Esophagus muscularis mucosa (tissue), 4 donors: ENCODE results near the gene ATP1B1. TPM values are rescaled to one million over a fixed set of nuclear protein-coding genes. Genes with fewer than 3 reads are reported as not detected.

Source experiments
- DNase-seq: peaks from one replicate; pipeline ENCODE4 v3.0.0-alpha.2; 2017; ENCODE audit errors: extremely low spot score
- H3K27ac ChIP-seq, 4 donors: fragments of 200-600 bp; sonication (generic); replicated peaks in 1 of 4; 1 replicate in 3 of 4; 2 replicates in 1 of 4; pipeline ENCODE4 v1.5.1; 2016 to 2019; ENCODE audit warnings: mild to moderate bottlenecking in 1 of 4
- H3K27me3 ChIP-seq, 4 donors: fragments of 200-600 bp; sonication (generic); one replicate each; pipeline versions ENCODE4 v1.5.1 to v1.6.0; 2016 to 2019
- H3K36me3 ChIP-seq, 4 donors: fragments of 200-600 bp; sonication (generic); one replicate each; pipeline ENCODE4 v1.5.1; 2016 to 2019
- H3K4me1 ChIP-seq, 4 donors: fragments of 200-600 bp; sonication (generic); one replicate each; pipeline ENCODE4 v1.5.1; 2016 to 2019
- H3K4me3 ChIP-seq, 4 donors: fragments of 200-600 bp; sonication (generic); 1 replicate in 2 of 4; 2 replicates in 2 of 4; pipeline ENCODE4 v1.5.1; 2016 to 2019; ENCODE audit warnings: mild to moderate bottlenecking in 4 of 4, moderate library complexity in 1 of 4
- H3K9me3 ChIP-seq, 4 donors: fragments of 200-600 bp; sonication (generic); 1 replicate in 3 of 4; 2 replicates in 1 of 4; pipeline ENCODE4 v1.5.1; 2016 to 2019
- EP300 ChIP-seq: sonication (generic); formaldehyde crosslinking; IDR thresholded peaks from one replicate; pipeline ENCODE4 v1.6.1; 2017; ENCODE audit warnings: antibody characterized with exemption
- POLR2A ChIP-seq: fragments of 450-650 bp; IDR thresholded peaks from one replicate; pipeline ENCODE4 v1.6.1; 2017; ENCODE audit warnings: antibody characterized with exemption, moderate library complexity, mild to moderate bottlenecking, low read depth
- POLR2AphosphoS5 ChIP-seq, 2 donors: sonication (generic); formaldehyde crosslinking; IDR thresholded peaks; one replicate each; pipeline ENCODE4 v1.6.1; 2017; ENCODE audit warnings: antibody characterized with exemption in 2 of 2
- WGBS: methylation state at CpG from one replicate; pipeline ENCODE4 v1.1.5; 2018; 5-methylcytosine and 5-hydroxymethylcytosine counted together
- intact Hi-C: fragments of 100-400 bp; cut with DNase I; formaldehyde crosslinking; loops from one replicate; pipeline ENCODE4 v1.15.1; 2023
- total RNA-seq, 4 donors: library from RNA; depleted of rRNA; stranded (reverse); fragments of >200 nt; gene quantifications; one replicate each; pipeline versions ENCODE4 v1.1.0 to v1.2.1, GENCODE V29; 2016
- TF ChIP-seq, protein P1 (sequence below), 3 experiments: fragments of 200-600 bp in 2 of 3; fragments of 450-650 bp in 1 of 3; sonication (generic) in 2 of 3; IDR thresholded peaks; one replicate each; pipeline ENCODE4 v1.5.1; 2017 to 2019; ENCODE audit warnings: antibody characterized with exemption in 3 of 3, mild to moderate bottlenecking in 2 of 3, moderate library complexity in 1 of 3

The ATP1B1 gene
- total RNA-seq, 4 donors from 2014 or later = 69.4 to 88.6 (median 78.3) TPM

DNA sequence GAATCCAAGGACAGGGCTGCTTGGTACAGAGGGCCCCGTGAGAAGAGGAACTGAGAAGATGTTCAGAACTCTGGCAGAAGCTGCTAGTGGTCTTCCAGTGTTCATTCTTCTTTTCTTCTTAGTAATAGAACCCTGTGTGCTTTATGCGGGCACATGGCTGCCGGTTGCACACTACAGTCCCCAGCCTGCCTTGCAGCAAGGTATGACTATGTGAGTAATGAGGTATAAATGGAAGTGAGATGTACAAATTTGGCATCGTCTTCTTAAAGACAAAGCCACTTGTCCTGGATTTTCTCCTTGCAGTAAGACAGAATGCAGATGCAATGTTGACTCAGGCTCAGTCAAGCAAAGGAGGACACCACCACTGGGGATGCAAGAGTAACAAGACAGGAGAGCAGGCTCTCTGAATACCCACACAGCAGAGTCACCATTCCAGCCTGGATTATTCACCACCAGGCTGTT lies 15.0 kb upstream of the ATP1B1 start:
- H3K27ac ChIP-seq = no peak overlapping the region
- H3K36me3 ChIP-seq = no peaks in the 10 kb centered on the region
- DNase-seq = peak; percentile 79
- H3K4me1 ChIP-seq = peaks cover 15 to 28% (median 26%) of the 10 kb centered on the region in 4 donors
- intact Hi-C loops = no loop called here
- 71% methylated on average over 4 of the region's 4 CpGs for WGBS
- no peaks in the 10 kb centered on the region for H3K27me3 ChIP-seq
- no peaks in the 10 kb centered on the region for H3K9me3 ChIP-seq
- no peak overlapping the region for H3K4me3 ChIP-seq
- no peak for TF ChIP-seq EP300
- peak in 1 of 2 donors; percentile 5 for TF ChIP-seq POLR2AphosphoS5 (IDR thresholded peaks at IDR 0.05)

DNA sequence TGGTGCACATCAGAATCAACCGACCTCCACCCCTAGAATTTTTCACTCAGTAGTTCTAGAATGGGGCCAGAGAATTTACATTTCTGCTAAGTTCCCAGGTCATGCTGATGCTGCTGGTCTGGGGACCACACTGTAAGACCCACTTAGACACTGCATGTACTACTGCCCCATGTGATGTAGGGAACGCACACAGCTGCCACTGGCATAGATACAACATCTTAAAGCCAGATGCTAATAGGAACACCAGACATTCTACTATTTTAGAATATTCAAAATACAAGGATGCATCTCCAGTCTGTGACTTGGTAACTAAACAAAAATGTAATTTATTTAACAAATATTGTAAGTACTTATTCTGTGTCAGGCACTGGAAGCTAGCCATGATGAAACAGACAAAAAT lies 14.1 kb upstream of the ATP1B1 start:
- TF ChIP-seq POLR2AphosphoS5 (IDR thresholded peaks at IDR 0.05) (no peak), POLR2A (no peak), EP300 (no peak)
- TF ChIP-seq, protein P1, sequence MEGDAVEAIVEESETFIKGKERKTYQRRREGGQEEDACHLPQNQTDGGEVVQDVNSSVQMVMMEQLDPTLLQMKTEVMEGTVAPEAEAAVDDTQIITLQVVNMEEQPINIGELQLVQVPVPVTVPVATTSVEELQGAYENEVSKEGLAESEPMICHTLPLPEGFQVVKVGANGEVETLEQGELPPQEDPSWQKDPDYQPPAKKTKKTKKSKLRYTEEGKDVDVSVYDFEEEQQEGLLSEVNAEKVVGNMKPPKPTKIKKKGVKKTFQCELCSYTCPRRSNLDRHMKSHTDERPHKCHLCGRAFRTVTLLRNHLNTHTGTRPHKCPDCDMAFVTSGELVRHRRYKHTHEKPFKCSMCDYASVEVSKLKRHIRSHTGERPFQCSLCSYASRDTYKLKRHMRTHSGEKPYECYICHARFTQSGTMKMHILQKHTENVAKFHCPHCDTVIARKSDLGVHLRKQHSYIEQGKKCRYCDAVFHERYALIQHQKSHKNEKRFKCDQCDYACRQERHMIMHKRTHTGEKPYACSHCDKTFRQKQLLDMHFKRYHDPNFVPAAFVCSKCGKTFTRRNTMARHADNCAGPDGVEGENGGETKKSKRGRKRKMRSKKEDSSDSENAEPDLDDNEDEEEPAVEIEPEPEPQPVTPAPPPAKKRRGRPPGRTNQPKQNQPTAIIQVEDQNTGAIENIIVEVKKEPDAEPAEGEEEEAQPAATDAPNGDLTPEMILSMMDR (IDR thresholded peaks at IDR 0.05) = no peak
- H3K4me3 ChIP-seq = no peak overlapping the region
- no peaks in the 10 kb centered on the region for H3K27me3 ChIP-seq
- no peaks in the 10 kb centered on the region for H3K9me3 ChIP-seq
- DNase-seq = peak; percentile 26
- peaks cover 6 to 19% (median 17%) of the 10 kb centered on the region in 4 donors for H3K4me1 ChIP-seq
- H3K36me3 ChIP-seq = no peaks in the 10 kb centered on the region
- intact Hi-C loops = no loop called here
- H3K27ac ChIP-seq = no peak overlapping the region
- WGBS = 100% methylated on average over 2 of the region's 2 CpGs

DNA sequence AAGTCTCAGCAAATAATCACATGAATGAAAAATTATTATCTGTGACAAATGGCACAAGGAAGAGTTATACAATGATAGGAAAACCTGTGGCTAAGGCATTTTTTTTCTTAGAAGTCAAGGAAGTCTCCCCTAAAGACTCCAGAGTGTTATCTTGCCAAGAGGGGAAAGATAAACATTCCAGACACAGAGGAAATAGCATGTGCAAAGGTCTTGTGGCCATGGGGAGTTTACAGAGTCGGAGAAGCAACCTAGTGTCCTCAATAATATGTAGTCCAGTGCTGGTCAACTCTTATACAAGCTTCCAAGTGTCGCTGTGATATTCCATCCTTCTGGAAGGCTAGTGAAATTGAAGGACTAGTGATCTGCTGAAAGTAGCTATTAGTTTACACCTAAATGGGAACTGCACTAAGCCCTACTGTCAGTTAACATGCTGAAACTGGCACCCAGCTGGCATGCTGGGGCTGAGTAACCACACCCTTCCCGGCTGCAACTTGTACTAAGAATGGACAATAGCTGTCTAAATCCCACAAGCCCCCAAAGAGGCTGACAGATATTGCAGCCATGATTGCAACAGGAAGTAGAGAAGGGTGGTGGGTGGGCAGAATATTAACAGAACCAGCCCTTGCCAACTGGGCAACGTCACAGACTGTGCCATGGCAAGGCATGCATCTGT lies 11.5 kb upstream of the ATP1B1 start:
- whole genome bisulfite sequencing = 72% methylated on average over 4 of the region's 4 CpGs
- Histone ChIP-seq H3K9me3 (no peaks in the 10 kb centered on the region), H3K4me3 (no peak overlapping the region), H3K36me3 (no peaks in the 10 kb centered on the region), H3K27me3 (no peaks in the 10 kb centered on the region), H3K27ac (no peak overlapping the region), H3K4me1 (peaks cover 0 to 4% (median 0%) of the 10 kb centered on the region in 4 donors)
- intact Hi-C loops = no loop called here
- peak; percentile 75 for DNase-seq
- TF ChIP-seq POLR2A (no peak), POLR2AphosphoS5 (IDR thresholded peaks at IDR 0.05) (no peak), EP300 (no peak)
- TF ChIP-seq, protein P1 (IDR thresholded peaks at IDR 0.05) = no peak

GRCh38 chr1:169098380-169098779 lies 8.1 kb upstream of the ATP1B1 start:
- intact Hi-C loops = no loop called here
- peak; percentile 47 for DNase-seq
- TF ChIP-seq POLR2A (no peak), POLR2AphosphoS5 (IDR thresholded peaks at IDR 0.05) (no peak), EP300 (no peak)
- TF ChIP-seq, protein P1 (IDR thresholded peaks at IDR 0.05) = no peak
- WGBS = 75% methylated on average over 1 of the region's 1 CpG
- Histone ChIP-seq H3K4me3 (no peak overlapping the region), H3K27ac (no peak overlapping the region), H3K9me3 (no peaks in the 10 kb centered on the region), H3K27me3 (no peaks in the 10 kb centered on the region), H3K36me3 (no peaks in the 10 kb centered on the region), H3K4me1 (peaks cover 12 to 17% (median 14%) of the 10 kb centered on the region in 4 donors)

DNA sequence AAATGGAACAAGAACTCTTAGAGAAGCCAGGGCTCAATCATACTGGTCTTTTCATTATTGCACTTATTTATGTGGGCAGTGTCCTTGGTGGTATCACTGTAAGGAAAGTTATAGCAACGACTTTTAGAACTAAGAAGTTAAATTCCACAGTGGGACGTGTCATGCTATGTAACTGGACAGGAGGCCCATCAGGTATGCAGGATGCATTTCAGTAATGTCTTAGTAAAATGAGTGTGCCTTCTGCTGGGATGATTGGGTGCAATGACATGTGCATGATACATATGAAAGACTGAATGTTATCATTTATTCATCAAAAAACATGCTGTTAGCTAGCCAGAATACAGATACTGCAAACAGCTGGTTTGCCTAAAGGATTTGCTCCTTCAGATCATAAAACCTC lies 6.9 kb upstream of the ATP1B1 start:
- Histone ChIP-seq H3K9me3 (no peaks in the 10 kb centered on the region), H3K27ac (no peak overlapping the region), H3K4me3 (no peak overlapping the region), H3K4me1 (peaks cover 14 to 21% (median 18%) of the 10 kb centered on the region in 4 donors), H3K27me3 (no peaks in the 10 kb centered on the region), H3K36me3 (no peaks in the 10 kb centered on the region)
- DNase-seq = peak; percentile 45
- TF ChIP-seq, protein P1 (IDR thresholded peaks at IDR 0.05) = no peak
- TF ChIP-seq POLR2A (no peak), POLR2AphosphoS5 (IDR thresholded peaks at IDR 0.05) (no peak), EP300 (no peak)
- intact Hi-C loops = no loop called here
- 83% methylated on average over 2 of the region's 2 CpGs for WGBS
